Neural cell (in vitro differentiated cells): Measurements from ENCODE around the gene SLC13A3. TPM values are rescaled to one million over a fixed set of nuclear protein-coding genes. Genes with fewer than 3 reads are reported as not detected.

Experiments
- H2AFZ ChIP-seq: fragments of 200-600, 300-800 bp; sonication (generic), shearing (Covaris generic); 2 replicates; pipeline ENCODE4 v1.6.0; 2014; ENCODE audit warnings: low read depth, mild to moderate bottlenecking, antibody characterized with exemption, low read length, moderate library complexity
- H3F3A ChIP-seq: fragments of 200-600 bp; shearing (Covaris generic); 2 replicates; pipeline ENCODE4 v1.6.1; 2016; ENCODE audit warnings: mild to moderate bottlenecking, moderate library complexity, mixed read lengths, antibody characterized with exemption, low read length; ENCODE audit not compliant: insufficient read depth, poor library complexity, severe bottlenecking
- H3K27ac ChIP-seq: fragments of 200-600, 300-800 bp; sonication (generic), shearing (Covaris generic); 2 replicates; pipeline ENCODE4 v1.5.1; 2014; ENCODE audit warnings: mild to moderate bottlenecking, low read length, moderate library complexity
- H3K27me3 ChIP-seq: fragments of 300-800, 200-600 bp; sonication (generic), shearing (Covaris generic); 2 replicates; pipeline ENCODE4 v1.6.0; 2014; ENCODE audit warnings: mild to moderate bottlenecking, low read depth, low read length, moderate library complexity; ENCODE audit not compliant: insufficient read depth
- H3K36me3 ChIP-seq: fragments of 300-800, 200-600 bp; sonication (generic), shearing (Covaris generic); 2 replicates; pipeline ENCODE4 v1.5.1; 2014; ENCODE audit warnings: mild to moderate bottlenecking, antibody characterized with exemption, low read length, moderate library complexity; ENCODE audit not compliant: insufficient read depth
- H3K4me2 ChIP-seq: fragments of 300-800, 200-600 bp; sonication (generic), shearing (Covaris generic); 2 replicates; pipeline ENCODE4 v1.6.0; 2014; ENCODE audit warnings: mild to moderate bottlenecking, low read length
- H3K4me3 ChIP-seq: fragments of 300-800, 200-600 bp; sonication (generic), shearing (Covaris generic); 2 replicates; pipeline ENCODE4 v1.5.1; 2014; ENCODE audit warnings: mild to moderate bottlenecking, low read length, moderate library complexity
- H3K79me2 ChIP-seq: fragments of 200-600 bp; shearing (Covaris generic); replicated peaks from 2 replicates; pipeline ENCODE4 v1.6.0; 2014; ENCODE audit warnings: mild to moderate bottlenecking, low read length, moderate library complexity; ENCODE audit not compliant: insufficient read depth
- H3K9ac ChIP-seq: fragments of 300-800, 200-600 bp; sonication (generic), shearing (Covaris generic); 2 replicates; pipeline ENCODE4 v1.6.1; 2016; ENCODE audit warnings: mild to moderate bottlenecking, low read length, mixed read lengths
- H3K9me2 ChIP-seq: fragments of 200-600 bp; shearing (Covaris generic); 2 replicates; pipeline ENCODE4 v1.6.1; 2016; ENCODE audit warnings: mild to moderate bottlenecking, low read length, mixed read lengths; ENCODE audit not compliant: insufficient read depth
- H3K9me3 ChIP-seq: fragments of 200-600, 300-800 bp; sonication (generic), shearing (Covaris generic); 2 replicates; pipeline ENCODE4 v1.6.1; 2016; ENCODE audit warnings: mild to moderate bottlenecking, mixed run types, low read length, moderate library complexity, mixed read lengths
- H4K20me1 ChIP-seq: fragments of 200-600 bp; shearing (Covaris generic); 2 replicates; pipeline ENCODE4 v1.6.1; 2016; ENCODE audit warnings: mild to moderate bottlenecking, mixed run types; ENCODE audit not compliant: insufficient read depth
- CTCF ChIP-seq: fragments of 450-650 bp; IDR thresholded peaks from 2 replicates; pipeline ENCODE4 v1.5.1; 2014; ENCODE audit warnings: antibody characterized with exemption, mild to moderate bottlenecking, moderate library complexity; ENCODE audit not compliant: poor library complexity, severe bottlenecking
- EP300 ChIP-seq: fragments of 450-650 bp; conservative IDR thresholded peaks from 2 replicates; pipeline ENCODE4 v1.6.1; 2014; ENCODE audit warnings: antibody characterized with exemption, mild to moderate bottlenecking, moderate library complexity; ENCODE audit not compliant: poor library complexity, severe bottlenecking
- EZH2 ChIP-seq: fragments of 200-600, 300-800 bp; shearing (Covaris generic), sonication (generic); IDR thresholded peaks from 2 replicates; pipeline ENCODE4 v1.6.1; 2014; ENCODE audit warnings: antibody characterized with exemption, low read length, borderline replicate concordance, mild to moderate bottlenecking; ENCODE audit not compliant: insufficient read depth, poor library complexity, severe bottlenecking
- MXI1 ChIP-seq: fragments of 450-650 bp; conservative IDR thresholded peaks from 2 replicates; pipeline ENCODE4 v1.6.1; 2014; ENCODE audit warnings: antibody characterized with exemption, mild to moderate bottlenecking; ENCODE audit not compliant: poor library complexity, severe bottlenecking
- POLR2AphosphoS5 ChIP-seq: IDR thresholded peaks from 2 replicates; pipeline ENCODE4 v1.6.1; 2012
- RAD21 ChIP-seq: fragments of 450-650 bp; conservative IDR thresholded peaks from 2 replicates; pipeline ENCODE4 v1.6.1; 2014; ENCODE audit warnings: antibody characterized with exemption, mild to moderate bottlenecking, moderate library complexity
- REST ChIP-seq: IDR thresholded peaks from 2 replicates; pipeline ENCODE4 v1.6.1; 2012; ENCODE audit warnings: borderline replicate concordance
- SMC3 ChIP-seq: fragments of 450-650 bp; conservative IDR thresholded peaks from 2 replicates; pipeline ENCODE4 v1.6.1; 2014; ENCODE audit warnings: antibody characterized with exemption, mild to moderate bottlenecking, moderate library complexity; ENCODE audit not compliant: poor library complexity
- TAF1 ChIP-seq: IDR thresholded peaks from 2 replicates; pipeline ENCODE4 v1.6.1; 2012; ENCODE audit warnings: low read depth
- polyA plus RNA-seq: library from polyadenylated mRNA; depleted of rRNA; stranded (reverse); fragments of >200 nt; gene quantifications from 2 replicates; pipeline ENCODE4 v1.2.3, GENCODE V29; 2014

The SLC13A3 gene
- polyA plus RNA-seq, 1 donor from 2014 or later = 5.5 TPM

GRCh38 chr20:46530640-46531039, 120.6 kb downstream of the SLC13A3 start:
- Histone ChIP-seq H3K36me3 (no peaks in the 10 kb centered on the region), H3K9ac (no peak overlapping the region), H3K27ac (no peak overlapping the region), H2AFZ (no peak overlapping the region), H3K79me2 (no peaks in the 10 kb centered on the region), H3K4me2 (no peak overlapping the region), H3K9me2 (no peaks in the 10 kb centered on the region), H3K4me3 (no peak overlapping the region), H3K9me3 (no peaks in the 10 kb centered on the region), H3K27me3 (no peaks in the 10 kb centered on the region), H3F3A (no peaks in the 10 kb centered on the region), H4K20me1 (no peaks in the 10 kb centered on the region)
- TF ChIP-seq RAD21 (no peak), CTCF (no peak), TAF1 (no peak), EZH2 (no peak), SMC3 (no peak), EP300 (no peak), MXI1 (no peak)

- Histone ChIP-seq H3K9ac (no peak overlapping the region), H3F3A (no peaks in the 10 kb centered on the region), H4K20me1 (no peaks in the 10 kb centered on the region), H3K9me2 (no peaks in the 10 kb centered on the region), H3K36me3 (no peaks in the 10 kb centered on the region), H3K9me3 (no peaks in the 10 kb centered on the region), H3K4me3 (no peak overlapping the region), H3K79me2 (no peaks in the 10 kb centered on the region), H3K4me2 (no peak overlapping the region), H3K27me3 (no peaks in the 10 kb centered on the region), H2AFZ (no peak overlapping the region), H3K27ac (no peak overlapping the region)
- TF ChIP-seq EP300 (no peak), CTCF (no peak), POLR2AphosphoS5 (no peak), TAF1 (no peak)
These were observed 127.4 kb downstream of the SLC13A3 start for GRCh38 chr20:46523696-46524328.

- Histone ChIP-seq H3K4me3 (no peak overlapping the region), H3K27ac (no peak overlapping the region), H3K79me2 (no peaks in the 10 kb centered on the region), H3K36me3 (no peaks in the 10 kb centered on the region), H3K4me2 (no peak overlapping the region), H3K9me3 (no peaks in the 10 kb centered on the region), H3K9ac (no peak overlapping the region), H4K20me1 (no peaks in the 10 kb centered on the region), H3K9me2 (no peaks in the 10 kb centered on the region), H3F3A (no peaks in the 10 kb centered on the region), H2AFZ (no peak overlapping the region), H3K27me3 (no peaks in the 10 kb centered on the region)
- TF ChIP-seq TAF1 (no peak), MXI1 (no peak), REST (no peak), RAD21 (no peak), CTCF (no peak), EP300 (no peak), POLR2AphosphoS5 (no peak), SMC3 (no peak), EZH2 (no peak)
These were observed 128.2 kb downstream of the SLC13A3 start for GRCh38 chr20:46523108-46523507.
